PC-3 (cell line): ENCODE data around the gene HPCA.
"Not testable (repeated sequence)": the region's sequence is repeated elsewhere in the genome, so short reads cannot be mapped to it uniquely, and the experiment has no call there.

Experiments used
- CTCF ChIP-seq: fragments of 300-600 bp; sonication (generic); conservative IDR thresholded peaks from 2 replicates; pipeline ENCODE4 v1.5.1; 2017; ENCODE audit warnings: antibody characterized with exemption, low read depth, mild to moderate bottlenecking, low read length
- EZH2 ChIP-seq: fragments of 300-600 bp; sonication (generic); IDR thresholded peaks from one replicate; pipeline ENCODE4 v1.6.1; 2017; ENCODE audit warnings: antibody characterized with exemption, mild to moderate bottlenecking, low read length; ENCODE audit not compliant: unreplicated experiment
- EZH2phosphoT487 ChIP-seq: fragments of 300-600 bp; sonication (generic); IDR thresholded peaks from 2 replicates; pipeline ENCODE4 v1.6.1; 2018; ENCODE audit warnings: mild to moderate bottlenecking, antibody characterized with exemption, low read length, borderline replicate concordance

DNA sequence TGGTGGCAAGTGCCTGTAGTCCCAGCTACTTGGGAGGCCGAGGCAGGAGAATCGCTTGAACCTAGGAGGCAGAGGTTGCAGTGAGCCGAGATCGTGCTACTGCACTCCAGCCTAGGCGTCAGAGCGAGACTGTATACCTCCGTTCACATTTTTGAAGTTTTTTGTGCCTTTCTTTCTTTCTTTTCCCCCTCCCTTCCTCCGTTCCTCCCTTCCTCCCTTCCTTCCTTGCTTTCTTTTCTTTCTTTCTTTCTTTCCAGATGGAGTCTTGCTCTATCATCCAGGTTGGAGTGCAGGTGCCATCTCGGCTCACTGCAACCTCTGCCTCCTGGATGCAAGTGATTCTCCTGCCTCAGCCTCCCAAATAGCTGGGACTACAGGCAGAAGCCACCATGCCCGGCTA is 19.3 kb downstream of the HPCA start:
- not testable (repeated sequence) for TF ChIP-seq CTCF, EZH2phosphoT487, EZH2
